OCI-LY7 (cell line): ENCODE data around the gene AP4B1.

ENCODE experiments used
- EZH2phosphoT487 ChIP-seq: fragments of 200-600 bp; sonication (generic); IDR thresholded peaks from 2 replicates; pipeline ENCODE4 v1.6.1; 2018; ENCODE audit warnings: low read depth, borderline replicate concordance, mild to moderate bottlenecking, mixed run types, antibody characterized with exemption, low read length, moderate library complexity, mixed read lengths
- TF ChIP-seq, protein P1 (sequence below): fragments of 200-600 bp; sonication (generic); conservative IDR thresholded peaks from 2 replicates; pipeline ENCODE4 v1.5.1; 2014; ENCODE audit warnings: mild to moderate bottlenecking, antibody characterized with exemption, low read length, moderate library complexity, mixed read lengths

DNA sequence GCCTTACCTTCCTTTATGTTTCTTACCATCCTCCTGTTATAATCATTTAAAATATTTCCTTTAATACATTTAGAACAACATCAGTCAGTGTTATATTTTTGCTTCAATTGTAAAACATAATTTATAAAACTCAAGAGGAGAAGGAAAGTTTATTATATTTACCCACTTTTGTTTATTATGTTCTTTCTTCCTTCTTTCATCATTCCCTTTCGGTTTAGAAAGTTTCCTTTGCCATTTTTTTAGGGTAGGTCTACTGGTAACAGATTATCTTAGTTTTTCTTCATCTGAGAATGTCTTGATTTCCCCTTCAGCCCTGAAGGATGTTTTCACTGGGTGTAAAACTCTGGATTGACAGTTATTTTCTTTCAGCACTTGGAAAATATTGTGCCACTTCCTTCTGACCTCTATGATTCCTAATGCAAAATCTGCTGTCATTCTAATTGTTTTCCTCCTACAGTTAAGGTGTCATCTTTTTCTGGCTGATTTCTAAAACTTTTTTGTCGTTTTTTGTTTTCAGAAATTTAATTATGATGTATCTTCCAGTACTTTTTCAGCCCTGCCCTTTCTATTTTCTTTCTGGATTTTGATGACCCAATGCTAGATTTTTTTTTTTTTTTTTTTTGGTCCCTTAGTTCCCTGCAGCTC, 58.1 kb downstream of the AP4B1 start:
- TF ChIP-seq EZH2phosphoT487: no peak
- TF ChIP-seq, protein P1, sequence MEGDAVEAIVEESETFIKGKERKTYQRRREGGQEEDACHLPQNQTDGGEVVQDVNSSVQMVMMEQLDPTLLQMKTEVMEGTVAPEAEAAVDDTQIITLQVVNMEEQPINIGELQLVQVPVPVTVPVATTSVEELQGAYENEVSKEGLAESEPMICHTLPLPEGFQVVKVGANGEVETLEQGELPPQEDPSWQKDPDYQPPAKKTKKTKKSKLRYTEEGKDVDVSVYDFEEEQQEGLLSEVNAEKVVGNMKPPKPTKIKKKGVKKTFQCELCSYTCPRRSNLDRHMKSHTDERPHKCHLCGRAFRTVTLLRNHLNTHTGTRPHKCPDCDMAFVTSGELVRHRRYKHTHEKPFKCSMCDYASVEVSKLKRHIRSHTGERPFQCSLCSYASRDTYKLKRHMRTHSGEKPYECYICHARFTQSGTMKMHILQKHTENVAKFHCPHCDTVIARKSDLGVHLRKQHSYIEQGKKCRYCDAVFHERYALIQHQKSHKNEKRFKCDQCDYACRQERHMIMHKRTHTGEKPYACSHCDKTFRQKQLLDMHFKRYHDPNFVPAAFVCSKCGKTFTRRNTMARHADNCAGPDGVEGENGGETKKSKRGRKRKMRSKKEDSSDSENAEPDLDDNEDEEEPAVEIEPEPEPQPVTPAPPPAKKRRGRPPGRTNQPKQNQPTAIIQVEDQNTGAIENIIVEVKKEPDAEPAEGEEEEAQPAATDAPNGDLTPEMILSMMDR: no peak
